Caco-2 (cell line): ENCODE measurements around the gene PIR. TPM values are rescaled to one million over a fixed set of nuclear protein-coding genes. Genes with fewer than 3 reads are reported as not detected.

Source experiments
- BruUV-seq: library from RNA; stranded (reverse); fragments of 400-500 nt; replicated peaks from 2 replicates; lab custom pipeline; 2021; lab: Mats Ljungman, UMichigan
- CTCF ChIA-PET: fragments of 300-600 bp; sonication (Branson Sonifier 250); formaldehyde crosslinking; loops from one replicate; lab custom pipeline; 2022; ENCODE audit warnings: antibody characterized with exemption; lab: Charles Lee
- POLR2A ChIA-PET: fragments of 300-600 bp; sonication (Branson Sonifier 250); formaldehyde crosslinking; loops from one replicate; lab custom pipeline; 2022; ENCODE audit warnings: antibody characterized with exemption; lab: Charles Lee
- DNase-seq, 2 experiments: peaks; one replicate each; pipeline versions ENCODE4 v3.0.0 to v3.0.0-alpha.2; 2020 to 2022
- H3K27me3 ChIP-seq: replicated peaks from 2 replicates; pipeline ENCODE4 v1.6.0; 2011; ENCODE audit warnings: low read length; ENCODE audit not compliant: control insufficient read depth, insufficient read depth
- H3K36me3 ChIP-seq: 2 replicates; pipeline ENCODE4 v1.5.1; 2011; ENCODE audit warnings: low read length; ENCODE audit not compliant: control insufficient read depth, insufficient read depth
- H3K4me1 ChIP-seq: fragments of 250-450 bp; sonication (Bioruptor Pico); 2 replicates; pipeline ENCODE4 v1.5.1; 2020; ENCODE audit warnings: mild to moderate bottlenecking
- H3K4me3 ChIP-seq: 2 replicates; pipeline ENCODE4 v1.5.1; 2011; ENCODE audit warnings: low read depth, mild to moderate bottlenecking, control low read depth, low read length
- H3K9me3 ChIP-seq: fragments of 250-450 bp; sonication (Bioruptor Pico); 2 replicates; pipeline ENCODE4 v1.5.1; 2020; ENCODE audit warnings: mild to moderate bottlenecking, moderate library complexity
- H3K27ac Mint-ChIP-seq: one replicate; pipeline ENCODE4 v1.8.0; 2022; ENCODE audit warnings: mixed read lengths; ENCODE audit not compliant: unreplicated experiment
- H3K27me3 Mint-ChIP-seq: one replicate; pipeline ENCODE4 v1.8.0; 2022; ENCODE audit warnings: mixed read lengths; ENCODE audit not compliant: insufficient read depth, unreplicated experiment
- H3K36me3 Mint-ChIP-seq: one replicate; pipeline ENCODE4 v1.8.0; 2022; ENCODE audit warnings: mild to moderate bottlenecking, mixed read lengths; ENCODE audit not compliant: insufficient read depth, unreplicated experiment
- H3K4me1 Mint-ChIP-seq: one replicate; pipeline ENCODE4 v1.8.0; 2022; ENCODE audit warnings: low read depth, mixed read lengths; ENCODE audit not compliant: unreplicated experiment
- H3K4me3 Mint-ChIP-seq: one replicate; pipeline ENCODE4 v1.8.0; 2022; ENCODE audit warnings: mild to moderate bottlenecking, moderate library complexity, mixed read lengths; ENCODE audit not compliant: unreplicated experiment
- H3K9me3 Mint-ChIP-seq: one replicate; pipeline ENCODE4 v1.8.0; 2022; ENCODE audit warnings: mixed read lengths; ENCODE audit not compliant: unreplicated experiment
- CTCF ChIP-seq, 2 experiments: fragments of 200-600 bp in 1 of 2; IDR thresholded peaks; 1 replicate in 1 of 2; 2 replicates in 1 of 2; pipeline versions ENCODE4 v1.5.1 to v1.8.0; 2011 to 2022; ENCODE audit warnings: antibody characterized with exemption in 1 of 2, control low read depth in 1 of 2, inconsistent platforms in 1 of 2, low read depth in 1 of 2, low read length in 1 of 2, mild to moderate bottlenecking in 1 of 2, moderate library complexity in 1 of 2; ENCODE audit not compliant: insufficient read depth in 1 of 2, severe bottlenecking in 1 of 2, unreplicated experiment in 1 of 2
- intact Hi-C: fragments of 100-400 bp; cut with micrococcal nuclease; formaldehyde crosslinking; loops from one replicate; pipeline ENCODE4 v1.10.0; 2022; ENCODE audit not compliant: unreplicated experiment
- total RNA-seq: library from RNA; stranded (reverse); gene quantifications from 2 replicates; pipeline ENCODE4 v1.2.3, GENCODE V29; 2022

Gene PIR
- total RNA-seq, 1 experiment from 2014 or later: 15.7 TPM

- H3K9me3 Mint-ChIP-seq: no peaks in the 10 kb centered on the region
- H3K27ac Mint-ChIP-seq: no peak overlapping the region
- no peaks in the 10 kb centered on the region for H3K36me3 Mint-ChIP-seq
- H3K9me3 ChIP-seq: no peaks in the 10 kb centered on the region
- CTCF ChIA-PET: no interaction called here
- no peak overlapping the region for H3K4me3 ChIP-seq
- POLR2A ChIA-PET: no interaction called here
- no peaks in the 10 kb centered on the region for H3K27me3 ChIP-seq
- no peaks in the 10 kb centered on the region for H3K27me3 Mint-ChIP-seq
- H3K4me1 Mint-ChIP-seq: no peaks in the 10 kb centered on the region
- no TSS peak for BruUV-seq
- no peaks in the 10 kb centered on the region for H3K36me3 ChIP-seq
- intact Hi-C loops: loop anchor here (10.0 kb wide), 1 partner anchor 80 kb away; the partner anchor contains the start of gene VEGFD
- H3K4me1 ChIP-seq: no peaks in the 10 kb centered on the region
- no peak for DNase-seq
- no peak for TF ChIP-seq CTCF (IDR thresholded peaks at IDR 0.05; ENCODE audit: insufficient read depth in 1 of 2, low read depth in 1 of 2, low read length in 1 of 2, severe bottlenecking in 1 of 2, unreplicated experiment in 1 of 2)
- no peak overlapping the region for H3K4me3 Mint-ChIP-seq
Measured at GRCh38 chrX:15464704-15465103, 28.4 kb downstream of the PIR start.

GRCh38 chrX:15451913-15452312, 41.2 kb downstream of the PIR start:
- no peaks in the 10 kb centered on the region for H3K9me3 ChIP-seq
- CTCF ChIA-PET: no interaction called here
- Mint-ChIP-seq H3K9me3 (no peaks in the 10 kb centered on the region), H3K4me3 (no peak overlapping the region), H3K27me3 (no peaks in the 10 kb centered on the region), H3K27ac (no peak overlapping the region), H3K4me1 (no peaks in the 10 kb centered on the region), H3K36me3 (no peaks in the 10 kb centered on the region)
- POLR2A ChIA-PET: no interaction called here
- no TSS peak for BruUV-seq
- no peaks in the 10 kb centered on the region for H3K27me3 ChIP-seq
- no peak for DNase-seq
- no peak for TF ChIP-seq CTCF (IDR thresholded peaks at IDR 0.05; ENCODE audit: insufficient read depth in 1 of 2, low read depth in 1 of 2, low read length in 1 of 2, severe bottlenecking in 1 of 2, unreplicated experiment in 1 of 2)
- no peaks in the 10 kb centered on the region for H3K36me3 ChIP-seq
- intact Hi-C loops: no loop called here
- no peaks in the 10 kb centered on the region for H3K4me1 ChIP-seq
- H3K4me3 ChIP-seq: no peak overlapping the region

GRCh38 chrX:15448010-15448639, 45.0 kb downstream of the PIR start:
- no peaks in the 10 kb centered on the region for H3K36me3 Mint-ChIP-seq
- no peaks in the 10 kb centered on the region for H3K9me3 Mint-ChIP-seq
- H3K27ac Mint-ChIP-seq: no peak overlapping the region
- H3K27me3 Mint-ChIP-seq: no peaks in the 10 kb centered on the region
- DNase-seq: no peak
- Histone ChIP-seq H3K4me3 (no peak overlapping the region), H3K4me1 (no peaks in the 10 kb centered on the region), H3K36me3 (no peaks in the 10 kb centered on the region), H3K9me3 (no peaks in the 10 kb centered on the region), H3K27me3 (no peaks in the 10 kb centered on the region)
- ChIA-PET POLR2A (no interaction called here), CTCF (no interaction called here)
- H3K4me1 Mint-ChIP-seq: no peaks in the 10 kb centered on the region
- intact Hi-C loops: no loop called here
- no peak overlapping the region for H3K4me3 Mint-ChIP-seq
- no peak for TF ChIP-seq CTCF (IDR thresholded peaks at IDR 0.05; ENCODE audit: insufficient read depth in 1 of 2, low read depth in 1 of 2, low read length in 1 of 2, severe bottlenecking in 1 of 2, unreplicated experiment in 1 of 2)
- BruUV-seq: no TSS peak
